IMR-90 (cell line): ENCODE results near the gene PDE4A.

Experiments
- MAFK ChIP-seq: IDR thresholded peaks from 2 replicates; pipeline ENCODE4 v1.6.1; 2012; ENCODE audit warnings: low read depth, low read length, improper control_type of control experiment
- MXI1 ChIP-seq: IDR thresholded peaks from 2 replicates; pipeline ENCODE4 v1.6.1; 2012; ENCODE audit warnings: low read depth, mild to moderate bottlenecking, low read length, moderate library complexity, borderline replicate concordance
- TF ChIP-seq, protein P1 (sequence below): fragments of 150-350 bp; IDR thresholded peaks from 2 replicates; pipeline ENCODE4 v1.6.1; 2016; ENCODE audit warnings: low read depth, mild to moderate bottlenecking, low read length, moderate library complexity, borderline replicate concordance
- TF ChIP-seq, protein P2 (sequence below): conservative IDR thresholded peaks from 2 replicates; pipeline ENCODE4 v1.5.1; 2012; ENCODE audit warnings: mild to moderate bottlenecking, low read depth, low read length, improper control_type of control experiment

DNA sequence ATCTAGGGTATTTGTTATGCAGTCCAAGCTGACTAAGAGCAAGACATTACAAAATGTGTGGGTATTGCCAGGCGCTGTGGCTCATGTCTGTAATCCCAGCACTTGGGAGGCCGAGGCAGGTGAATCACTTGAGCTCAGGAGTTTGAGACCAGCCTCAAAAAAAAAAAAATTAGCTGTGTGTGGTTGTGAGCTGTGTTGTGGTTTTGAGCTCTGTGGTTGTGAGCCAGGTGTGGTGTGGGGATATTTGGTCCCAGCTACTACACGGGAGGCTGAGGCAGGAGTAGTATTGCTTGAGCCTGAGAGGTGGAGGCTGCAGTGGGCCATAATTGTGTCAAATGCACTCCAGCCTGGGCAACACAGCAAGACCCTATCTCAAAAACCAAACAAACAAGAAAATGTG, 88.4 kb downstream of the PDE4A start:
- TF ChIP-seq, protein P1, sequence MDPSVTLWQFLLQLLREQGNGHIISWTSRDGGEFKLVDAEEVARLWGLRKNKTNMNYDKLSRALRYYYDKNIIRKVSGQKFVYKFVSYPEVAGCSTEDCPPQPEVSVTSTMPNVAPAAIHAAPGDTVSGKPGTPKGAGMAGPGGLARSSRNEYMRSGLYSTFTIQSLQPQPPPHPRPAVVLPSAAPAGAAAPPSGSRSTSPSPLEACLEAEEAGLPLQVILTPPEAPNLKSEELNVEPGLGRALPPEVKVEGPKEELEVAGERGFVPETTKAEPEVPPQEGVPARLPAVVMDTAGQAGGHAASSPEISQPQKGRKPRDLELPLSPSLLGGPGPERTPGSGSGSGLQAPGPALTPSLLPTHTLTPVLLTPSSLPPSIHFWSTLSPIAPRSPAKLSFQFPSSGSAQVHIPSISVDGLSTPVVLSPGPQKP, result no peak
- TF ChIP-seq, protein P2, sequence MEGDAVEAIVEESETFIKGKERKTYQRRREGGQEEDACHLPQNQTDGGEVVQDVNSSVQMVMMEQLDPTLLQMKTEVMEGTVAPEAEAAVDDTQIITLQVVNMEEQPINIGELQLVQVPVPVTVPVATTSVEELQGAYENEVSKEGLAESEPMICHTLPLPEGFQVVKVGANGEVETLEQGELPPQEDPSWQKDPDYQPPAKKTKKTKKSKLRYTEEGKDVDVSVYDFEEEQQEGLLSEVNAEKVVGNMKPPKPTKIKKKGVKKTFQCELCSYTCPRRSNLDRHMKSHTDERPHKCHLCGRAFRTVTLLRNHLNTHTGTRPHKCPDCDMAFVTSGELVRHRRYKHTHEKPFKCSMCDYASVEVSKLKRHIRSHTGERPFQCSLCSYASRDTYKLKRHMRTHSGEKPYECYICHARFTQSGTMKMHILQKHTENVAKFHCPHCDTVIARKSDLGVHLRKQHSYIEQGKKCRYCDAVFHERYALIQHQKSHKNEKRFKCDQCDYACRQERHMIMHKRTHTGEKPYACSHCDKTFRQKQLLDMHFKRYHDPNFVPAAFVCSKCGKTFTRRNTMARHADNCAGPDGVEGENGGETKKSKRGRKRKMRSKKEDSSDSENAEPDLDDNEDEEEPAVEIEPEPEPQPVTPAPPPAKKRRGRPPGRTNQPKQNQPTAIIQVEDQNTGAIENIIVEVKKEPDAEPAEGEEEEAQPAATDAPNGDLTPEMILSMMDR, result no peak
- TF ChIP-seq MAFK, result no peak
- TF ChIP-seq MXI1, result no peak
